ENCODE data around the gene PHGDH. TPM values are rescaled to one million over a fixed set of nuclear protein-coding genes. Genes with fewer than 3 reads are reported as not detected.

PHGDH gene
- total RNA-seq, 1 donor from 2014 or later, result 12.8 TPM

DNA sequence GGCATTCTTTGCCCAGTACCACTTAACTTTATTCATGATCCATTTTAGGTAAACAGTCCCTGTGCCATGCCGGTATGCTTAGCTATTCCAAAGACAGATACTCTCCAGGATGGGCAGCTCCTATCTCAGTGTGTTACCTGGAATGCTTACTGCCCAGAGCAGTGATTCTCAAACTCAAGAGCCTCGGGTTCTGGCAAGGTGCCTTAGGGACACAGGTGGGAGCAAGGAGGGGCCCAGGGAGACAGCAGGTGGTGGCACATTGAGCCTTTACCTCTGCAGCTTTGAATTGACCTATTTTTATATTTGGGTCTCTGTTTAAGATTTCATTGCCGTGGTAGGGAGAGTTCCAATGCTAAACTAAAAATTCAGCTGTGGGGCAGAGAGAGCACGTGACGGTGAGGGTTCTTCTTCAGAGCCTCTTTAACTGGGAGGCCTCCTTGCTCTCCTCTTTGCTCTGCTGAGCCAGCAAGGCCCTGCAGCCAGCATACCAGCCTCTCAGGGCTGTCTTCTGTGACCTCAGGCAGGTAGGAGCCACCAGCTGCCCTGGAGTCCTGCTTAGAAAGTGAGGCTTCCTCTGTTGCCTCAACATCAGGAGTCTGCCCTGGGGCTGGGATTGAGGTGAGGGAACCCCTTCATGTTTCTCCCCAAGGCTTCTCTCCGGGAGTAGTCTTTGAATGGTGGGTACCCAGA is 20.2 kb downstream of the PHGDH start:
- DNase-seq (ENCODE audit: low spot score), result no peak

DNA sequence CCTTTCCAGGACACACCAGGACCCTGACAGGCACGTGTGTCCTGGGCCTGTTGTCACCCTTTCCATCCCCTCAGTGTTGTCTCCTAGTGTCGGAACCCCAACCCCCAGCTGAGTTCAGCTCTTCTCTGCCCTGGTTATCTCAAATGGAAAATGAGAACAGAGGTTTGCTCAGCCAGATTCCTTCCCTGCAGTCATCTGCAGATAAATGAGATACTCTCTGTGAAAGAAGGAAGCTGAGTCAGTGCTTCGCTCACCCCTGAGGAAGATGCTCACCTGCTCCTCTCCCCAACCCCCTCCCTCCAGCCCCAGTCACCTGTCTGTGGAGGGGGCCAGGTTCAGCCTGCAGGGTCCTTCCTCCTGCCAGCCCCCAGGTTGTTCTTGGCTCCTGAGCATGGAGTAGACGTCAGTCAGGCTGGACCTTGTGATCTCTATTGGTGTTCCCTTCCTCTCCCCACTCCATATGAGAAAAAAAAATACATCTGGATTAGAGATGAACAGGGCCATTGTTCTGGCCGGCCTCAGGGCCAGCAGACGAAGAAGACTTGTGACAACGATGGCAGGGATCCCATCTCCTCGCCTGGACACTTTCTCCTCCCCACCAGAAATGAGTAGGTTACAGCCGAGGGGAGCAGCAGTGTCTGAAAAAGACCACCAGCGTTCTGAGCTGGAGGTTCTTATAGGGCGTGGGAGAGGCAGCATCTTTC is 20.9 kb downstream of the PHGDH start:
- no peak for DNase-seq (ENCODE audit: low spot score)

DNA sequence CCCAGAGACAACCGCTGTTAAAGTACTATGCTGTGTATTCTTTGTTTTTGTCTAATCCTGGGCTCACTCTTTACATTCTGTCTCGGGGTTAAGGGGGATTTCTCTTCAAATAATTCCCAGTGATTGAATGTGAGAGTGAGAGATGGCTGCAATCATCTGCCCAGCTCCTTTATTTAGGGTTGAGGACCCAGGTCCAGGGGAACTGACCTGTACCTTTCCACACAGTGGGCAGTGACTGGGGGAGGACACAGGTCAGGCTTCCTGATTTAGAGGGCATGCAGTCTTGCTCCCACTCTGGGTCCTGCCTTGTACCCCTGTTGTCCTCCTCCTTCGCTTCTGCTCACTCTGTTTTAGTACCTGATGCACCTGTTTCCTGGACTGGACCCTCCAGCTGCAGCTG is 22.0 kb downstream of the PHGDH start:
- no peak for DNase-seq (ENCODE audit: low spot score)

DNA sequence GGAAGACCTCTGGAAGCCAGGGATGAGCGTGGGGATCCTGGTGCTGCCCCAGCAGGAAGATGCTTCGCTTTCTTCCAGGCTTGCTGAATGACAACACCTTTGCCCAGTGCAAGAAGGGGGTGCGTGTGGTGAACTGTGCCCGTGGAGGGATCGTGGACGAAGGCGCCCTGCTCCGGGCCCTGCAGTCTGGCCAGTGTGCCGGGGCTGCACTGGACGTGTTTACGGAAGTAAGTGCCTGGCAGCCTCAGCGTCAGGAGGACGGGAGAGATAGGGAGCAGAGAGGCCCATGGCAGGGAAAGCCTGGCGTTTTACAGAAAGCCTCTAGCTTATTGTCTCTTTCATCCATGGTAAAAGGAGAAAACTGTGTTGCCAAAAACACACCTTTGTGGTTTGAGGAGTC is 23.5 kb downstream of the PHGDH start:
- DNase-seq (ENCODE audit: low spot score), result no peak

DNA sequence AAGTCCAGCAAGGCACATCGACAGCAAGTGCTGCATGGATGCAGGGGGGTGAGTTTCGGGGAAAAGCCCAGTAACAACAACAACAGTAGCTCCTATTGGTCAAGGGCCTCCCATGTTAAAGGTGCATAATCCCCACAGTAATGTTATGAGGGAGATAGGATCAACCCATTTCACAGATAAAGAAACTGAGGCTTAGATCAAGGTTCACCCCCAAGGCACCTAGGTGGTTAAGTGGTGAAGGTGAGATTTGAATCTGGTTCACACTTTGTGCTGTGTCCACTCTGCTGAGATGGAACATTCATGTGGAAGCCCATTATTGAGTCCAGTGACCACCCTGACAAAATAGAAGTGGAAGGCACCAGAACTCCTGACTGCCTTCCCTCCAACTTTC is 24.9 kb downstream of the PHGDH start:
- DNase-seq (ENCODE audit: low spot score), result no peak

DNA sequence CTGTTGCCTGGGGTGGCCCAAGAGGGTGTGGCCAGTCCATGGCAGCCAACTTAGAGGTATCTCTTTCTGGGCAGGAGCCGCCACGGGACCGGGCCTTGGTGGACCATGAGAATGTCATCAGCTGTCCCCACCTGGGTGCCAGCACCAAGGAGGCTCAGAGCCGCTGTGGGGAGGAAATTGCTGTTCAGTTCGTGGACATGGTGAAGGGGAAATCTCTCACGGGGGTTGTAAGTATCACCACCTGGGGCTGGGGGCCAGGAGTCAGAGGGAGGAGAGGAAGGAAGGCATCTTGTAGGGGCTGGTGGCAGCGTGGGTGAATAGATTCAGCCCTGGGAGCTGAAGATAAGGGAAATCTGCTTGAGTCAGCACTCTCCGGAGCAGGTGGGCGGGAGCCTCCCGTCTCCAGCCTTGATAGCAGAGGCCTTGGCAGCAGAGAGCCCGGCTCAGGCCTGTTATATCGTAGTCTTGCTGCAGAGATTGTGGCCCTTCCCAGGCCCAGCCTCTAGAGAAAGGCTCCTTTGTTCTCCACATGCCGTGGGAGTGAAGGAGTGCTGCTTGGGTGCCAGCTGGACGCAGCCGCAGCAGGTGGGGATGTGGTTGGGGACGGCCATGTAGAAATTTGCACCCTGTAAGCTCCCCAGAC is 25.4 kb downstream of the PHGDH start:
- DNase-seq (ENCODE audit: low spot score), result peak; percentile 53

DNA sequence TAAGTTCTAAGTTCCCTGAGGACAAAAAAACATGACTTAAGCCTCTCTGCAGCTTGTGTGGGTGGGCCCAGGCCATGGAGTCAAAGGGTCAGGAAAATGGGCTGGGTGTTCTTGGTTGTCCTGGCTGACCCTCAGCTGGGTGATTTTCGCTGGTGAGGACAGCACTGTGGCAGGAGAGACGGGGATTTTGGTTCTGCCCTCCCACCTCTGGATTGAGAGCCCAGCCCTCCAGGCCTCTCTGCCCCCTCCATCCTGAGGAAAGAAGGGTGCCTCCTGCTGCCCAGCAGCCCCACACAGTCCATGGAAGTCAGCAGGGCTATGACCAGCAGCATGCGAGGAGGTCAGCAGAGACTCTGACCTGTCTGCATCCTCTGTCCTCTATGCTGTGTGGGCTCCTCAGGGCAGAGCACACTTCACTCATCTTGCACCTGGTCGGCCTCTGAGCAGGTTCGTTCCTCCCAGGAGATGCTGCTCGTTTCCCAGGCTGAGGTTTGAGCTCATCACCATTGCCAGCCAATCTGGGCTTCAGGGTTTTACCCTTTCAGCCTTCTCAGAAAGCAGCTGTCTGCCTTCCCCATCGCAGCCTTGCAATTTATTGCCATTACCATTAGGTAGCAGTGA is 26.5 kb downstream of the PHGDH start:
- DNase-seq (ENCODE audit: low spot score), result no peak

DNA sequence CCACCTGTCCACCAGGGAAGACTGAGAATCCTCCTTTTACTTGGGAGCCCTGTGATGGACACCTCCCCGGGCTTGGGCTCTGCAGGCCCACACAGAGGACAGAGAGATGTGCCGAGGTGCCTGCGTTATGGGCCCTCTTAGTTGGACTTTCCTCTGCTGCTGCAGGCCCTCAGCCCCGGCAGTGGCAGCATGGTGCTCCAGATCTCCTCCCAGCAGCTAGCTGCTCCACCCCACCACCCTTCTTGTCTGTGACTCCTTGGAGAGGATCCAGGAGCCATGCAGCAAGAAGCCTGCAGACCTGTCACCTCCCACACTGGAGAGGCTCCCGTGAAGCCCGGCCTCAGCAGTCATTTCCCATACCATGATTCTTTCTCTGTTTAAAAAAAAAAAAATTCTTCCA is 27.4 kb downstream of the PHGDH start:
- no peak for DNase-seq (ENCODE audit: low spot score)

DNA sequence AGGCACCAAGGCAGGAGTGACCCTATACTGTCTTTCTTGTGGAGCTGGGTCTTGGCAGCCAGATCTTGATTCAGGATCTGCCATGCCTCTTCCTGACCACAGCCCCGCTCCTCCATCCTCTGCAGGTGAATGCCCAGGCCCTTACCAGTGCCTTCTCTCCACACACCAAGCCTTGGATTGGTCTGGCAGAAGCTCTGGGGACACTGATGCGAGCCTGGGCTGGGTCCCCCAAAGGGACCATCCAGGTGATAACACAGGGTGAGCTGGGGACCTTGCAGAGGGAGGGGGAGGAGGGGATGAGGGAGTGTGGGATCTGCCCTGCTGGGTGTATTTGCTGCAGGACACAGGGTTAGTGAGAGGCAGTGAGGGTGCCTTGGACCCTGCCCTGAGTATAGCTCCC is 28.5 kb downstream of the PHGDH start:
- no peak for DNase-seq (ENCODE audit: low spot score)

DNA sequence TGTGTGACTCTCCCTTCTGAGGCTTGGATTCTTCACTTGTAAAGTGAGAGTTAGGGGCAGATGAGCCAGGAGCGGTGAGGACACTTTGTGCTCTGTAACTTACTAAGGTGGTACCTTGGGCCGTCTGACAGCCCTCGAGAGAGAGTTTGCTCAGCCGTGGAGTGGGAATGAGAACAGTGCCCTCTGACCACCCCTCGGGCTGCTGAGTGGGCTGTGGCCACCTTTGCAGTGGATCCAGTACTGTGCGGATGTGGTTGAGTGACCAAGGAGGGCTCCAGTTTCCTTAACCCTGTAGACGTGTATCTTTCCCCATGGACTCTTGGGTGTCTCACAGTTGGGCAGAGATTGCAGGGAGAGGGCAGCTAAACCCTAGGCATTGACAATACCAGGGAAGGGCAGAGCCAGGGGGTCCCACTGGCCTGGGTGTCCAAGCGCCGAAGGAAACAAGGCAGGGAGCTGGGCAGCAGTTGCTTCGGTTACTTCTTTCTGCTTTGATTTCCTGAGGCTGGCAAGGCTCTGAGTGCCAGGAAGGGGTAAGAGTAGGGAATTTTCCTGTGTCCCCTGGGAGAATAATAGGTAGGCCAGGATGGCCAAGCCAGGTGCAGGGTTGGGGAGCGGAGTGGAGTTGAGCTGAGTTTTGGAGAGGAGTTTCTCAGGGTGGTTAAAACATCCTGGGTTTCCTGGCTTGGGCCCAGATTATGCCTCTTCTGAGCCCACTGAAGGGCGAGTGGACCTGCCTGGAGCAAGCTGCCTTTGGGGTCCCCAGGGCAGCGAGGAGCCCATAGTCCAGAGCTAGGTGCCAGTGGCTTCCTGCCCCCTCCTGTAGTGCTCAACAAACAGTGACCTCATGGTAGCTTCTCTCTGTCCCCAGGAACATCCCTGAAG is 29.4 kb downstream of the PHGDH start:
- DNase-seq (ENCODE audit: low spot score), result no peak

DNA sequence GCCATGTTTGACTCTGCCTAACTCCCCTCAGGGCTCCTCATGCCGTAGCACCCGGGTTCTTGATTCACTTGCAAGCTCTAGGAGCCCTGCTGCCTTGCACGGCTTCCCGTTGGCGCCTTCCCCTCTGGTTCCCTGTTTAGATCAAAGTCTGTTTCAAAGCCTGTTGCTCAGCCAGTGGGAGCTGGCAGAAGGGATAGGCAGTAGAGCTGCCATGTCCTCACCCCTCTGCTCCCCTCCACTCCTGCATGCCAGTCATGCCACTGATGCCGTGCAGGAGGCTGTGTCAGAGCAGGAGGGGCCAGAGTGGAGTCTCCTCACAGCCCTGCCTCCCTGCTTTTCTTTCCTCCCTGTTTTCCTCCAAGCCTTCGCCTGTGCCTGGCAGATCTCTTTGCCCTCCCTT is 30.5 kb downstream of the PHGDH start:
- peak; percentile 58 for DNase-seq (ENCODE audit: low spot score)

DNA sequence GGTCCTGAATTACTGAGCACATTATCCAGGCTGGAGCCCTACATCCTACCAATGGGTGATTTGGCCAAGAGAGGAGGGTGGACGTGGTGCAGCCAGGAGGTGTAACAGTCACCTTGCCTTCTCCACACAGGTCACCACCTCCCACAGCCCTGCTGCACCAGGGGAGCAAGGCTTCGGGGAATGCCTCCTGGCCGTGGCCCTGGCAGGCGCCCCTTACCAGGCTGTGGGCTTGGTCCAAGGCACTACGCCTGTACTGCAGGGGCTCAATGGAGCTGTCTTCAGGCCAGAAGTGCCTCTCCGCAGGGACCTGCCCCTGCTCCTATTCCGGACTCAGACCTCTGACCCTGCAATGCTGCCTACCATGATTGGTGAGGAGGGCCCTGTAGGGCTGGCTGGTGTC is 30.9 kb downstream of the PHGDH start:
- no peak for DNase-seq (ENCODE audit: low spot score)

DNA sequence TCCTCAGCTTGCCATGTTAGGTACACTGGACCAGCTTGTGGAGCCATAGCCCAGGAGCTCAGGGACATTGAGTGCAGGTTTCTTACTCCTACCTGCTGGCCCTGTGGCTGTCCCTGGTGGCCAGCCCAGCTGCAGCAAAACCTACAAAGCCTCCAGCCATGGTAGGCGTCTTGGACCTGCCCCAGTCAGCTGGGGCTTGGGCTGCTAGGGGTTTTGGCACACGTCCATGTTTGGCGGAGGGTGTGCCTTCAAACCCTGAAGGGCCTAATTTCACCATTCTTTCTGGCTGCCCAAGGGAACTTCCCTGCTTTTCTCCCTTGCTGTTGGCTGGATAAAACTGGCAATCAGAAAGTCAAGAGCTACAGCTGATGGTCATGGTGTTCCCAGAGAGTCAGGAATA is 31.6 kb downstream of the PHGDH start:
- no peak for DNase-seq (ENCODE audit: low spot score)

DNA sequence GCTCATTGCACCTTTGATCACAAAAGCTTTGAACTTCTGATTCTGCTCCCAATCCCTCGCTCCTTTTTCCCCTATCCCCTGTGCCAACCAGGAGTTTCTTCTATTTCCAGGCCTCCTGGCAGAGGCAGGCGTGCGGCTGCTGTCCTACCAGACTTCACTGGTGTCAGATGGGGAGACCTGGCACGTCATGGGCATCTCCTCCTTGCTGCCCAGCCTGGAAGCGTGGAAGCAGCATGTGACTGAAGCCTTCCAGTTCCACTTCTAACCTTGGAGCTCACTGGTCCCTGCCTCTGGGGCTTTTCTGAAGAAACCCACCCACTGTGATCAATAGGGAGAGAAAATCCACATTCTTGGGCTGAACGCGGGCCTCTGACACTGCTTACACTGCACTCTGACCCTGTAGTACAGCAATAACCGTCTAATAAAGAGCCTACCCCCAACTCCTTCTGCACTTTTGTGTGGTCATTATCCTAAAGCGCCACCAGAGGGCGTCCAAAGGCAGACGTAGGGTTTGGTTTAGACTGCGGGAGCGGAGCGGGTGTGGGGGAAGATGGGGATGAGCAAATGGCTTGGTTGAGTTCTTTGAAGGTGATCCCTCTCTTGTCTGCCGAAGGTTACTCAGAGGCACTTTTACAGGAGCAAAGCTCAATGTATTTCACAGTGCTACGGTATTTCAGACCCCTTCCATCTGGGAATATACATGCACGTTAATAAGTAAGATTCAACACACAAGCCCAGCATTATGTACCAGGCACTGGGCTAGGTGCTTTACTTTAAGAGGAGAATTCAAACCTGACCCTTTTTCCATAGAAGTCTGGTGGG is 32.3 kb downstream of the PHGDH start:
- peak; percentile 55 for DNase-seq (ENCODE audit: low spot score)

DNA sequence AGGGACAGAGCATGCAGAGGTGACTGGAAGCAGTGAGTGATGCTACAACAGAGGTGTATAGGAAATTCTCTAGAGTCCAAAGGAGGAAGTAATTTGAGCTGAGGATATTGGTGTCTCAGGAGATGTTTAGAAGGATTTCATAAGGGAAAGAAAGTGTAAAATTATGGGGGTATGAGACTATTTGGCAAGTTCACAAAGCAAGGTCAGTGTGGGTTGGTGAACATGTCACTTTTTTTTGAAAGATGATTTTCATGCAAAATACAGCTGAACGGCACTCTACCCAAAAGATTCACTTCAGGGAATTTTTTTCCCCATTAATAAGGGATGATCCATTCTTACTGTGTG is 32.8 kb downstream of the PHGDH start:
- no peak for DNase-seq (ENCODE audit: low spot score)

DNA sequence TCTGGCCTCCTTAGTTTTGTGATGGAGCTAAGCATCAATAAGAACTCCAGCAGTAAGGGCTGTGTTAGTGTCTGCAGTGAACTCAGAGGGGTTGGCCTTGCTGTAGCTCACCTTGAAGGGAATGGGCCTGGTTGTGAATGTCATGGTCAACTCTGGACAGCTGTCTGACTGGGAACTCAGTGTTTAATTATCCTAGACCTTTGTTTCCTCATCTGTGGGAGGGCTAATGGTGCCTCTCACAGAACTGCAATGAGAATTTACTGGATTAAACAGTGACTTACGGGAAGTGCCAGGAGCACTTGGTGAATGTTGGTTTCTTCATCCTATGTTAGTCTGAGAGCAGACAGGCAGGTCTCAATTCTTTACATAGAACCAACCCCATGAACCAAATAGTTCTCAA is 33.3 kb downstream of the PHGDH start:
- DNase-seq (ENCODE audit: low spot score), result no peak

DNA sequence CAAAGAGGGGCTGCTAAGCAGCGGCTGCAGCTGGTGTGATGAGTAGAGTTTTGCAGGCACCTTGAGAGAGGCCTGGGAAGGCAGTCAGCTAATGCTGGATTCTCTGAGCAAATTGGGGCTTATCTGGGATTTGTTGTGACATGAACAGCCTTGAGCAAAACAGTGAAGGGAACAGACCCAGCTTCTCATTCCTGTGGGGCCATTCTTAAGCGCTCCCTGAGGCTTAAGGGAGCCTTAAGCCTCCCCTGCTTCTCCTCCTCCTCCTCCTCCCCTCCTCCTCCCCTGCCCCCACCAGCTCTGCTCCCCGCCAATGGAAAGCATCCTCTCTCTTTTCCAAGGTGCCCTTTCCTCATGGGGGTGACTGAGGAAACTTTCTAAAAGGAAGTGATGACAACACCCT is 35.7 kb downstream of the PHGDH start:
- no peak for DNase-seq (ENCODE audit: low spot score)

DNA sequence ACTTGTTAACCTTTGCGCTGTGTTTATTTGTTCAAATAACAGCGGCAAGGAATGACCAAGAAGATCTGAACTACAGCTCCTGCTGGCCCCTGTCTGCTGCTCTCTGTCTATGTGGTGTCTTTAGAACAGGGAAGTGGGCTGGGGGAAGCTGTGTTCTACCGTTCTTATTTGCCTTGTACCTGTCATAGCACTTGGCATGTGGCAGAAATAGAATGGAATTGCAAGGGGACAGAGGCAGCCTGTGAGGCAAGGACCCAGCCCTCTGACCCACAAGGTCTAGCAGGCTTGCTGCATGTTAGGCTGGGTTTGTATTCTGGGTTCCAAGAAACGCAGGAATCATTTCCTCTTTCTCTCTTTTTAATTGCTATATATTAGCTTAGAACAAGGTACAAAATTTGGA is 36.3 kb downstream of the PHGDH start:
- no peak for DNase-seq (ENCODE audit: low spot score)

DNA sequence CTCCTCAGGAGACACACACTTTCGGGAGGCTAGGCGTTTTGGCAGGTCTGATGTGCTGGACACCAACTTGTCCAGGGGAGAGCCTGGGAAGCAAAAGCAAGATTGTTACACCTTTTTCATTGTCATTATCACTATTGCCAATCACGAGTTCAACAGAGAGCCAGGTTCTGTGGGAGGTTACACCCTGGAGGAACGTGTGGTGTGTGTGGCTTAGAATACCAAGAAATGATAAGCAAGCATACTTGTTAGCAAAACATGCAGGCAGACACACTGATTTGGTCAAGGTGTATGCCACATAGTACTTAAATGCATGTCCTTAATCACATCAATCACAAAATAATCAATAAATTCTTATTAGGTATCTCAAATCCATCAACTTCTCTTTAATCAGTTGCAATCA is 40.9 kb downstream of the PHGDH start:
- DNase-seq (ENCODE audit: low spot score), result no peak

DNA sequence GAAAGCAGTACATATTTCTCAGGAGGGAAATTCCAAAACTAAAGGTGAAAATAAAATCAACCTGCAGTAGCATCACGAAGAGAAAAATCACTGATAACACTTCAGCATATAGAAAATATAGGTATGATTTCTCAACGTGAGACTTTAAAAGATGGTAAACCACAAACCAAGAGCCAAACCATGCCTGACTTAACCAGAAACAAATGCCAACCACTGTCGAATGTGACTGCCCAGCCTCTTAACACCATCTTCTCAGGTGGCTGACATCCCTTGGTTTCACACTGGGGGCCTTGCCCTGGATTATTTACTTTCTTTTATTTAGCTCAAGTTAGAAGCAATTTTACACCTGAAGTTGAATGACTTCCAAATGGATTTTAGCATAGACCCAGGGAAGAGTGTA is 46.9 kb downstream of the PHGDH start:
- no peak for DNase-seq (ENCODE audit: low spot score)

DNA sequence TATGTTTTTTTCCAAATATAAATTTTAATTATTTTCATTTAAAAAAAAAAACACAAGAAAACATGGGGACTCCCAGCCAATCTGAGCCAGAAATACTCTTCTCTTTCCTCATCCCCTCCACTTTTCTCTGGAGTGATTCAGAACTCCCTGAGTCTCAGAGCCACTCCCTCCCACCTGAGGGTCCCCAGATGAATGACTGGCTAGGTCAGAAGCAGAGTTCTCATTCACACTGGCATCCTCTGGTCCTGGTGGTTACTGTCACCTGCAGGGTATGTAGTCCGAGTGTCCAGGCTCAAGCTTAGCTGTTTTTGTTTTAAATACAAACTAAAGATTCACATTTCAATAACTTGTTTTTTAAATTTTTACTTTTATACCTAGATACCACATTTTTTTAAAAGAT is 50.7 kb downstream of the PHGDH start:
- no peak for DNase-seq (ENCODE audit: low spot score)
